ENCODE measurements around the gene COMT.

COMT gene

GRCh38 chr22:19970031-19970478 lies 28.5 kb downstream of the COMT start:
- DNase-seq (ENCODE audit: low read depth) = no peak

- peak; percentile 67 for DNase-seq (ENCODE audit: low read depth)
Measured at GRCh38 chr22:19970479-19971275, 29.1 kb downstream of the COMT start.

GRCh38 chr22:19971276-19972124 lies 29.9 kb downstream of the COMT start:
- no peak for DNase-seq (ENCODE audit: low read depth)

GRCh38 chr22:19972251-19972650 lies 30.7 kb downstream of the COMT start:
- DNase-seq (ENCODE audit: low read depth) = no peak

- no peak for DNase-seq (ENCODE audit: low read depth)
Measured at GRCh38 chr22:19972652-19973550, 31.3 kb downstream of the COMT start.

- no peak for DNase-seq (ENCODE audit: low read depth)
Measured at GRCh38 chr22:19973551-19974267, 32.1 kb downstream of the COMT start.

GRCh38 chr22:19974268-19974861 lies 32.8 kb downstream of the COMT start:
- no peak for DNase-seq (ENCODE audit: low read depth)

GRCh38 chr22:19974935-19975706 lies 33.5 kb downstream of the COMT start:
- DNase-seq (ENCODE audit: low read depth) = no peak

- DNase-seq (ENCODE audit: low read depth) = no peak
Measured at GRCh38 chr22:19975707-19976035, 34.1 kb downstream of the COMT start.

GRCh38 chr22:19976671-19977070 lies 35.1 kb downstream of the COMT start:
- DNase-seq (ENCODE audit: low read depth) = no peak

- DNase-seq (ENCODE audit: low read depth) = no peak
Measured at GRCh38 chr22:19977296-19978243, 36.0 kb downstream of the COMT start.

GRCh38 chr22:19978748-19979147 lies 37.2 kb downstream of the COMT start:
- no peak for DNase-seq (ENCODE audit: low read depth)

GRCh38 chr22:19979712-19980493 lies 38.3 kb downstream of the COMT start:
- no peak for DNase-seq (ENCODE audit: low read depth)

GRCh38 chr22:19980766-19981165 lies 39.2 kb downstream of the COMT start:
- no peak for DNase-seq (ENCODE audit: low read depth)

- DNase-seq (ENCODE audit: low read depth) = no peak
Measured at GRCh38 chr22:19981171-19981960, 39.8 kb downstream of the COMT start.

GRCh38 chr22:19981961-19982920 lies 40.7 kb downstream of the COMT start:
- DNase-seq (ENCODE audit: low read depth) = no peak
